Epithelial cell of proximal tubule (primary cell): ENCODE data around the gene ZNF274. TPM values are rescaled to one million over a fixed set of nuclear protein-coding genes. Genes with fewer than 3 reads are reported as not detected.
A peak's percentile ranks its signal among the peaks of the same experiment; 100 is the strongest.

ENCODE experiments used
- DNase-seq: peaks from one replicate; pipeline ENCODE4 v3.0.0-alpha.2; 2011; ENCODE audit warnings: low read depth
- H3K4me3 ChIP-seq: 2 replicates; pipeline ENCODE4 v1.5.1; 2011; ENCODE audit warnings: low read depth, mild to moderate bottlenecking, low read length
- CTCF ChIP-seq: conservative IDR thresholded peaks from 2 replicates; pipeline ENCODE4 v1.5.1; 2012; ENCODE audit warnings: low read depth, mild to moderate bottlenecking, low read length
- total RNA-seq: library from RNA; depleted of rRNA; stranded (reverse); fragments of >200 nt; gene quantifications from 2 replicates; pipeline ENCODE4 v1.2.3, GENCODE V29; 2015

The ZNF274 gene
- total RNA-seq, 1 donor from 2014 or later, result 23.6 TPM

DNA sequence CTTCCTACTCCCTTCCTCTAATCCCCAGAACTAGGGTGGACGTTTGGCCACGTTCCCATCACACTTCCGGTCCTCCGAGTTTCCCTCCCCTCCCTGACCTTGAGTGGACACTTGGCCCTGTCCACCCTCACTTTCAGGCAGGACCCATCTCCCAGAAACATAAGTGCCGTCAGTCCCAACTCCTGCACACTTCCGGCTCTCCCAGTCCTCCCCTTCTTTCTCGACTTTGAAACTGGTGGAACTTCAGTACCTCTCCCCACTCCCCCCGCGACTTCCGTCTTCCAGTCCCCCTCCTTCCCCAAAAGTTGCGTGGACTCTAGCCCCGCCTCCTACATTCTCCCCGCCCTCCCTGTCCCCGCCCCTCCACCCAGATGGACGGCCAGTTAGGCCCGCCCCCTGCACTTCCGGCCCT lies 278 bp upstream of the ZNF274 start:
- H3K4me3 ChIP-seq, result peak overlapping the region; percentile 90
- no peak for TF ChIP-seq CTCF
- no peak for DNase-seq

GRCh38 chr19:58183817-58184215 lies 955 bp downstream of the ZNF274 start:
- no peak for DNase-seq
- peak overlapping the region; percentile 90 for H3K4me3 ChIP-seq
- no peak for TF ChIP-seq CTCF

DNA sequence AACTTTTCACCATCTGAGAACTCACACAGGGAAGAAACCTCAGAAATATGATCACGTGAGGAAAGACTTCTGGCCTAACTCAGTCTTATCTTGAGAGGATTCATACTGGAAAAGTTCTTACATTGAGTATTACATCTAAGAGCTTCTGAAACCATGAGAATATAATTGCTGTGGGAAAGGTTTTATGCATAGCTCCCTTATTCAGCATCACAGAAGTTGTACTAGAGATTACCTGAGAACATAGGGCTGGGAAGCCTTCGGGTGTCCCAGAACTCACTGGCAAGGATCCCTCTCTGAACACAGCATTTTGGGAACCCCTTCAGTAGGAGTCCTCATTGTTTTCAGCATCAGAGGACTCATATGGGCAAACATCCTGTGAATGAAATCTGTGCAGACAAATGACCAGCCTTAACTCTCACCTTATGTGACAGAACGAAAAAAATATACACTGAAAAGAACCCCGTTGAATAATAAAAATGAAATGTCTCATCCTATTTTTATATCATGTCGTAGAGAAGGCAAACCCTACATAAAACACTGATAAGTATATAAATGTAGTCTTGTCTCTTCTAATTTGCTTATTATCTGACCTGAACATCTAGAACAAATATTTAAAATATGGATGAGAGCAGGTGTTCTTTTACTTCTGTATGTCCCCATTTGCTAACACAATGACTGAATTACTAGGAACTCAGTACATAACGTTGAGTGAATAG lies 14.2 kb downstream of the ZNF274 start:
- DNase-seq, result no peak
- no peak for TF ChIP-seq CTCF

GRCh38 chr19:58203814-58204475 lies 21.1 kb downstream of the ZNF274 start:
- no peak for DNase-seq
- TF ChIP-seq CTCF, result no peak
- H3K4me3 ChIP-seq, result no peak overlapping the region

More for the DNA sequence above, 14.2 kb downstream of the ZNF274 start:
- H3K4me3 ChIP-seq, result no peak overlapping the region

DNA sequence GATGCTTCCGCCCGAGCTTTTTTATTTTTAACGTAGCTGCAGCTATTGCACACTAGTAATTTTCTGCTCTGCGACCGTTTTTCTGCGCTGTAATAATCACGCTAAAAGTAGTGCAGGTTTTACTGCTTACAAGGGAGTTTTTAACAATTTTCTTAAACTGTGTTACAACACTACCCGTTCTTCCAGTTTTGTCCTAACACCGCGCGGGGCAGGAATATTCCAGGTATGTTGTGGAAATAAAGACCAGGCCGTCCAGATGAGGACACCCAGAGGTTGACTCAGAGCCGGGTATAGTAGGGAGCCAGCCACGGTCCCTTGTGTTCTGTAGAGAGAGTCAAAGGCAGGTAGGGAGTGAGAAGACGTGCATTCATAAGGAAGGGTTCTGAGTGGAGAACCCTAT lies 21.7 kb downstream of the ZNF274 start:
- no peak overlapping the region for H3K4me3 ChIP-seq
- TF ChIP-seq CTCF, result no peak

DNA sequence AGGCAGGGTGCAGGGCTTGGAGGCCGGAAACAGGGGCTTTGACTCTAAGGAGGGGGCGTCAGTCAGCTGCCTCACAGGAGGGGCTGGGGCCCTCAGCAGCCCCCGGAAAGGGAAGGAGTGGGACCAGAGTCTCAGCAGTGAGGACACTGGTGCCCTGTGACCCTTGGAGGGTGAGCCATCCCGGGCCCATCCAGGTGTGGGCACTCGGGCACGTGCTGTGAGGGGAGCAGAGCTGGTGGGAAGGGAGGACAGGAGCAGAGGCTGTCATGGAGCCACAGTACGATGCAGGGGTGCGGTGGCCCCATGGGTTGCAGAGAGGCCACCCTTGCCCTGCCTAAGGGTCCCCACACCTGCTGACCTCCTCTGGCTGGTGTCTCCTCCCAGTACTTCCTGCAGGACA lies 26.7 kb downstream of the ZNF274 start:
- no peak overlapping the region for H3K4me3 ChIP-seq
- DNase-seq, result no peak
- TF ChIP-seq CTCF, result no peak

More for the DNA sequence above, 21.7 kb downstream of the ZNF274 start:
- DNase-seq, result no peak
